ENCODE measurements around the gene WBP4. TPM values are rescaled to one million over a fixed set of nuclear protein-coding genes. Genes with fewer than 3 reads are reported as not detected.

The WBP4 gene
- total RNA-seq, 2 donors from 2014 or later: 5.3 to 8.6 TPM

- ATAC-seq (peak; percentile 30), DNase-seq (peak in 1 of 4 donors; percentile 34)
- intact Hi-C loops (cut with DNase I): loop anchor here (10.0 kb wide), 1 partner anchor 69 kb away; no protein-coding TSS in a partner anchor
- H3K27ac ChIP-seq: peak overlapping the region in 3 of 4 donors; percentile 36 to 44 (median 38)
- no peaks in the 10 kb centered on the region for H3K9me3 ChIP-seq
- TF ChIP-seq CTCF (IDR thresholded peaks at IDR 0.05) (no peak), POLR2A (IDR thresholded peaks at IDR 0.05) (no peak)
- peaks cover 85% of the 10 kb centered on the region for H3K4me1 ChIP-seq
- no peaks in the 10 kb centered on the region for H3K27me3 ChIP-seq
- H3K36me3 ChIP-seq (replicated peaks in 1 of 2; ENCODE audit: insufficient read depth in 1 of 2, low read depth in 2 of 2): no peaks in the 10 kb centered on the region
- WGBS, 2 donors: 42 to 47% methylated on average over 2 of the region's 2 CpGs
- no peak overlapping the region for H3K4me3 ChIP-seq
These were observed 7.9 kb upstream of the WBP4 start for GRCh38 chr13:41053384-41053826.

GRCh38 chr13:41054212-41054877 lies 7.0 kb upstream of the WBP4 start:
- H3K36me3 ChIP-seq (replicated peaks in 1 of 2; ENCODE audit: insufficient read depth in 1 of 2, low read depth in 2 of 2): no peaks in the 10 kb centered on the region
- DNase-seq (peak in 1 of 4 donors; percentile 44), ATAC-seq (peak; percentile 39)
- WGBS, 2 donors: 37 to 46% methylated on average over 9 of the region's 9 CpGs
- peaks cover 92% of the 10 kb centered on the region for H3K4me1 ChIP-seq
- no peaks in the 10 kb centered on the region for H3K27me3 ChIP-seq
- peak overlapping the region in 3 of 4 donors; percentile 26 to 44 (median 38) for H3K27ac ChIP-seq
- no peaks in the 10 kb centered on the region for H3K9me3 ChIP-seq
- no peak overlapping the region for H3K4me3 ChIP-seq
- TF ChIP-seq CTCF (IDR thresholded peaks at IDR 0.05): peak in 6 of 7 experiments; percentile 36 to 55 (median 43)
- no peak for TF ChIP-seq POLR2A (IDR thresholded peaks at IDR 0.05)
- intact Hi-C loops (cut with DNase I): loop anchor here (10.0 kb wide), 1 partner anchor 70 kb away; no protein-coding TSS in a partner anchor

GRCh38 chr13:41054919-41055619 lies 6.2 kb upstream of the WBP4 start:
- Histone ChIP-seq H3K36me3 (replicated peaks in 1 of 2; ENCODE audit: insufficient read depth in 1 of 2, low read depth in 2 of 2) (no peaks in the 10 kb centered on the region), H3K27ac (peak overlapping the region in 2 of 4 donors; percentile 26 to 38), H3K27me3 (no peaks in the 10 kb centered on the region), H3K4me1 (peaks cover 86% of the 10 kb centered on the region), H3K4me3 (no peak overlapping the region), H3K9me3 (no peaks in the 10 kb centered on the region)
- ATAC-seq (no peak), DNase-seq (no peak)
- no peak for TF ChIP-seq POLR2A (IDR thresholded peaks at IDR 0.05)
- TF ChIP-seq CTCF (IDR thresholded peaks at IDR 0.05): peak in 1 of 7 experiments; percentile 17
- intact Hi-C loops (cut with DNase I): loop anchor here (5.0 to 10.0 kb wide), 2 partner anchors 70 to 133 kb away; no protein-coding TSS in a partner anchor
- WGBS, 2 donors: 79 to 80% methylated on average over 5 of the region's 5 CpGs

GRCh38 chr13:41056194-41056593 lies 5.1 kb upstream of the WBP4 start:
- TF ChIP-seq POLR2A (IDR thresholded peaks at IDR 0.05): no peak
- TF ChIP-seq CTCF (IDR thresholded peaks at IDR 0.05): no peak
- intact Hi-C loops (cut with DNase I): loop anchor here (5.0 to 10.0 kb wide), 2 partner anchors 71 to 134 kb away; no protein-coding TSS in a partner anchor
- DNase-seq (no peak), ATAC-seq (no peak)
- no peaks in the 10 kb centered on the region for H3K36me3 ChIP-seq (replicated peaks in 1 of 2; ENCODE audit: insufficient read depth in 1 of 2, low read depth in 2 of 2)
- no peaks in the 10 kb centered on the region for H3K9me3 ChIP-seq
- no peak overlapping the region for H3K4me3 ChIP-seq
- H3K27me3 ChIP-seq: no peaks in the 10 kb centered on the region
- peaks cover 75% of the 10 kb centered on the region for H3K4me1 ChIP-seq
- H3K27ac ChIP-seq: peak overlapping the region in 2 of 4 donors; percentile 36 to 100
